Activated CD8-positive, alpha-beta memory T cell treated with anti-CD3 and anti-CD28 coated beads, Interleukin-2, amount 10 ng/mL, durations not matched to agents 7 days and 5 days (primary cell): ENCODE results near the gene RPTN. TPM values are rescaled to one million over a fixed set of nuclear protein-coding genes. Genes with fewer than 3 reads are reported as not detected.

Source experiments
- ATAC-seq: fragments of 150-1000 bp; cut with Tn5 transposase; one replicate; pipeline ENCODE4 v1.10.0; 2021; ENCODE audit warnings: moderate library complexity
- CTCF ChIA-PET: fragments of 350-600 bp; sonication (Branson Sonifier 250); formaldehyde crosslinking; loops from one replicate; lab custom pipeline; 2021; ENCODE audit warnings: antibody characterized with exemption; lab: Charles Lee
- DNase-seq: peaks from one replicate; pipeline ENCODE4 v3.0.0-alpha.2; 2020
- H3K27ac Mint-ChIP-seq: one replicate; pipeline ENCODE4 v1.8.0; 2021; ENCODE audit warnings: mild to moderate bottlenecking, mixed read lengths
- H3K27me3 Mint-ChIP-seq: one replicate; pipeline ENCODE4 v1.8.0; 2021; ENCODE audit warnings: mixed read lengths
- H3K36me3 Mint-ChIP-seq: one replicate; pipeline ENCODE4 v1.8.0; 2021; ENCODE audit warnings: mild to moderate bottlenecking, mixed read lengths
- H3K4me1 Mint-ChIP-seq: one replicate; pipeline ENCODE4 v1.8.0; 2021; ENCODE audit warnings: mixed read lengths
- H3K4me3 Mint-ChIP-seq: one replicate; pipeline ENCODE4 v1.8.0; 2021; ENCODE audit warnings: mild to moderate bottlenecking, moderate library complexity, mixed read lengths
- H3K9me3 Mint-ChIP-seq: one replicate; pipeline ENCODE4 v1.8.0; 2022; ENCODE audit warnings: low read depth, mixed read lengths
- total RNA-seq, 2 experiments: library from RNA; stranded (reverse); gene quantifications; one replicate each; pipeline ENCODE4 v1.2.3, GENCODE V29; 2021

RPTN gene, protein sequence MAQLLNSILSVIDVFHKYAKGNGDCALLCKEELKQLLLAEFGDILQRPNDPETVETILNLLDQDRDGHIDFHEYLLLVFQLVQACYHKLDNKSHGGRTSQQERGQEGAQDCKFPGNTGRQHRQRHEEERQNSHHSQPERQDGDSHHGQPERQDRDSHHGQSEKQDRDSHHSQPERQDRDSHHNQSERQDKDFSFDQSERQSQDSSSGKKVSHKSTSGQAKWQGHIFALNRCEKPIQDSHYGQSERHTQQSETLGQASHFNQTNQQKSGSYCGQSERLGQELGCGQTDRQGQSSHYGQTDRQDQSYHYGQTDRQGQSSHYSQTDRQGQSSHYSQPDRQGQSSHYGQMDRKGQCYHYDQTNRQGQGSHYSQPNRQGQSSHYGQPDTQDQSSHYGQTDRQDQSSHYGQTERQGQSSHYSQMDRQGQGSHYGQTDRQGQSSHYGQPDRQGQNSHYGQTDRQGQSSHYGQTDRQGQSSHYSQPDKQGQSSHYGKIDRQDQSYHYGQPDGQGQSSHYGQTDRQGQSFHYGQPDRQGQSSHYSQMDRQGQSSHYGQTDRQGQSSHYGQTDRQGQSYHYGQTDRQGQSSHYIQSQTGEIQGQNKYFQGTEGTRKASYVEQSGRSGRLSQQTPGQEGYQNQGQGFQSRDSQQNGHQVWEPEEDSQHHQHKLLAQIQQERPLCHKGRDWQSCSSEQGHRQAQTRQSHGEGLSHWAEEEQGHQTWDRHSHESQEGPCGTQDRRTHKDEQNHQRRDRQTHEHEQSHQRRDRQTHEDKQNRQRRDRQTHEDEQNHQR
- not detected for total RNA-seq

DNA sequence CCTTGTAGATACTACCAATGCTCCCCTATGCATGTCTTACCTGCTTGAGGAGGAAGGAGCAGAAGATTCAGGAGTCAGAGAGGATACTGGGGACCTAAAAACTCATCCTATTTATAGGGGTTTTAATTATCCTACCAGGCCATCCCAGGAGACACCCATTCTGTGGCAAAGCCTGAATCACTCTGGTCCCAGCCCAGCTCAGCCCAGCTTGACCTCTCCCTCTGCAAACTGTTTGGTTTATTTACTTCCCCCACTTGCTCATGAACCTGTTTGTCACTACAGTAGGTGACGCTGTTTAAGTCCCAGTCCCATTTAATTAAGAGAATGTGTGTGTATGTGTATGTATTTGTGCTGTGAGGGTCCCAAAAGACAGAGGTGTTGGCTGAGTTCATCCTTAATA is at the start of gene RPTN:
Gene RPTN (minus strand): TSS at position 85 of the 400 bp plus-strand sequence. CDS start 1,339 bp downstream, outside the sequence.
- CTCF ChIA-PET, result no interaction called here
- ATAC-seq (no peak), DNase-seq (no peak)
- Mint-ChIP-seq H3K27ac (no peak within 1 kb of the TSS), H3K4me1 (no peaks in the 10 kb centered on the region), H3K4me3 (no peak within 1 kb of the TSS), H3K27me3 (peaks cover 14% of the 10 kb centered on the region), H3K9me3 (no peaks in the 10 kb centered on the region), H3K36me3 (no peaks in the 10 kb centered on the region)

DNA sequence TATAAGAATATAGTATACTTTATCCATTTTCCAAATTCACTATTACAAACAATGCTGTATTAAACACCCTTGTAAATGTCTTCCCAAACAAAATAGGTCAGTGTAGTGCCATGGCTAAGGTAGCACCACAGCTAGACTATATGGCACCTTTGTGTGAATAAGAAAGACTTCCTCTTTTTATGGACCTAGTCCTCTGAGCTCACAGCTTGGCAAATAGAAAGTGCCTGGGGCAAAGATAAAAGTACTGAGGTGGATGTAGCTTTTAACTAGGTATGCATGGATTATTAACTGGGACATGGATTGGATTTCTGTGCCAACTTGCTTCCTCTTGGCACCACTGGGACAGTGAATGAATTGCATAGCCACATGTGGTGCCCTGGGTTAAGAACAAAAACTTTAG is 40.0 kb upstream of the RPTN start:
- CTCF ChIA-PET, result interaction anchor here (2.1 kb wide), 2 partner anchors 10 to 259 kb away, joined by 6 read pairs; no protein-coding TSS in a partner anchor
- H3K4me3 Mint-ChIP-seq, result no peak overlapping the region
- no peak overlapping the region for H3K27ac Mint-ChIP-seq
- H3K9me3 Mint-ChIP-seq, result no peaks in the 10 kb centered on the region
- DNase-seq, result no peak
- peaks cover 10% of the 10 kb centered on the region for H3K27me3 Mint-ChIP-seq
- H3K4me1 Mint-ChIP-seq, result no peaks in the 10 kb centered on the region
- ATAC-seq, result no peak
- no peaks in the 10 kb centered on the region for H3K36me3 Mint-ChIP-seq

DNA sequence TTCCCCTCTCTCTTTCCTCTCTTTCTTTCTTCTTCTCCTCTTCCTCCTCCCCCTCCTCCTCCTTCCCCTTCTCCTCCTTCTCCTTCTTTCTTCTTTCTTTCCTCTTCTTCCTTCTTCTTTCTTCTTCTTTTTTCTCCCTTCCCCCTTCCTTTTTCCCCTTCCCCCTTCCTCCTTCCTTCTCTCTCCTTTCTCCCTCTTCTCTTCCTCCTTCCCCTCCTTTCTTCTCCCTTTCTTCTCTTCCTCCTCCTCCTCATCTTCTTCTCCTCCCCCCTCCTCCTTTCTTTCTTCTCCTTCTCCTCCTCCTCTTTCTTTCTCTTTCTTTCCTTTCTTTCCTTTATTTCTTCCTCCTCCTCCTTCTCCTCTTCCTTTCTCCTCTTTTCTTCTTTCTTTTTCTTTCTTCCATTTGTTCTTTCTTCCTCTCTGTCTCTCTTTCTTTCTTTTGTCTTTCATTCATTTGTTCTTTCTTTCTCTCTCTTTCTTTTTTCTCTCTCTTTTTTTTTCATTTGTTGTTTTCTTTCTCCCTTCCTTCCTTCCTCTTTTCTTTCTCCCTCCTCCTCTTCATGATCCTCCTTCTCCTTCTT is 38.4 kb upstream of the RPTN start:
- Mint-ChIP-seq H3K4me3 (no peak overlapping the region), H3K36me3 (no peaks in the 10 kb centered on the region), H3K27me3 (peaks cover 10% of the 10 kb centered on the region), H3K4me1 (no peaks in the 10 kb centered on the region), H3K27ac (no peak overlapping the region), H3K9me3 (no peaks in the 10 kb centered on the region)
- ATAC-seq (no peak), DNase-seq (no peak)
- CTCF ChIA-PET, result interaction anchor here (2.1 kb wide), 2 partner anchors 8 to 261 kb away, joined by 6 read pairs; no protein-coding TSS in a partner anchor

- Mint-ChIP-seq H3K27ac (no peak overlapping the region), H3K4me1 (peaks cover 4% of the 10 kb centered on the region), H3K36me3 (no peaks in the 10 kb centered on the region), H3K27me3 (peaks cover 8% of the 10 kb centered on the region), H3K4me3 (no peak overlapping the region), H3K9me3 (no peaks in the 10 kb centered on the region)
- DNase-seq (no peak), ATAC-seq (no peak)
- CTCF ChIA-PET, result interaction anchor here (0.9 to 4.9 kb wide), 4 partner anchors 138 to 267 kb away, joined by 3 to 36 read pairs (median 4); no protein-coding TSS in a partner anchor
Observed at GRCh38 chr1:152191711-152192110, 32.7 kb upstream of the RPTN start.

DNA sequence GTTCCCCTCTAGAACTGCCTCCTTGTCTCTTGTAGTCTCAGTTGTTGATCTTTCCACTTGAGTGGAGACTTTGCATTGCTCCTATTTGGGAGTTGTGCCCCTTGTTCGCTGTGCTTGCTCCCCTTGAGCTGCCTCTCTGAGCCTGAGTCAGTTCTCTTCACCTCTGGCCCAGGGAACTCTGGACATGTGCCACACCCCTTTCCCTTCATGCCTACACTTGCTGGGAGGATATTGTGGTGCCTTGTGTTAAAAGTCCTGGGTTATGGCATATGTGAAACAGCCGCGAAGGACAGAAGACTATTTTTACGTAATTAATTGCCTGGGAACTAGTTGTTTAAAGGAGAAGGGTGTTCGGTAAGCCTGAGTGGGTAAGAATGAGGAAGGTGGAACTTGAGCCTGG is 32.2 kb upstream of the RPTN start:
- CTCF ChIA-PET, result interaction anchor here (0.9 to 4.9 kb wide), 5 partner anchors 9 to 268 kb away, joined by 3 to 36 read pairs (median 4); no protein-coding TSS in a partner anchor
- Mint-ChIP-seq H3K9me3 (no peaks in the 10 kb centered on the region), H3K4me3 (no peak overlapping the region), H3K36me3 (no peaks in the 10 kb centered on the region), H3K27ac (no peak overlapping the region), H3K4me1 (peaks cover 4% of the 10 kb centered on the region), H3K27me3 (peaks cover 8% of the 10 kb centered on the region)
- no peak for DNase-seq
- no peak for ATAC-seq

- no peaks in the 10 kb centered on the region for H3K9me3 Mint-ChIP-seq
- H3K4me3 Mint-ChIP-seq, result no peak overlapping the region
- no peaks in the 10 kb centered on the region for H3K36me3 Mint-ChIP-seq
- CTCF ChIA-PET, result interaction anchor here (1.0 to 4.9 kb wide), 2 partner anchors 8 to 268 kb away, joined by 3 to 36 read pairs; no protein-coding TSS in a partner anchor
- no peak for DNase-seq
- peaks cover 4% of the 10 kb centered on the region for H3K4me1 Mint-ChIP-seq
- no peak for ATAC-seq
- no peak overlapping the region for H3K27ac Mint-ChIP-seq
- H3K27me3 Mint-ChIP-seq, result peaks cover 8% of the 10 kb centered on the region
Observed at GRCh38 chr1:152190589-152190988, 31.6 kb upstream of the RPTN start.

- Mint-ChIP-seq H3K36me3 (no peaks in the 10 kb centered on the region), H3K4me3 (peak overlapping the region; percentile 68), H3K9me3 (no peaks in the 10 kb centered on the region), H3K4me1 (peaks cover 6% of the 10 kb centered on the region), H3K27ac (no peak overlapping the region), H3K27me3 (peaks cover 14% of the 10 kb centered on the region)
- ATAC-seq (peak; percentile 64), DNase-seq (peak; percentile 81)
- CTCF ChIA-PET, result interaction anchor here (0.9 to 10.5 kb wide), 24 partner anchors 9 to 280 kb away, joined by 3 to 201 read pairs (median 6); no protein-coding TSS in a partner anchor
Observed at GRCh38 chr1:152189657-152190442, 30.8 kb upstream of the RPTN start.

DNA sequence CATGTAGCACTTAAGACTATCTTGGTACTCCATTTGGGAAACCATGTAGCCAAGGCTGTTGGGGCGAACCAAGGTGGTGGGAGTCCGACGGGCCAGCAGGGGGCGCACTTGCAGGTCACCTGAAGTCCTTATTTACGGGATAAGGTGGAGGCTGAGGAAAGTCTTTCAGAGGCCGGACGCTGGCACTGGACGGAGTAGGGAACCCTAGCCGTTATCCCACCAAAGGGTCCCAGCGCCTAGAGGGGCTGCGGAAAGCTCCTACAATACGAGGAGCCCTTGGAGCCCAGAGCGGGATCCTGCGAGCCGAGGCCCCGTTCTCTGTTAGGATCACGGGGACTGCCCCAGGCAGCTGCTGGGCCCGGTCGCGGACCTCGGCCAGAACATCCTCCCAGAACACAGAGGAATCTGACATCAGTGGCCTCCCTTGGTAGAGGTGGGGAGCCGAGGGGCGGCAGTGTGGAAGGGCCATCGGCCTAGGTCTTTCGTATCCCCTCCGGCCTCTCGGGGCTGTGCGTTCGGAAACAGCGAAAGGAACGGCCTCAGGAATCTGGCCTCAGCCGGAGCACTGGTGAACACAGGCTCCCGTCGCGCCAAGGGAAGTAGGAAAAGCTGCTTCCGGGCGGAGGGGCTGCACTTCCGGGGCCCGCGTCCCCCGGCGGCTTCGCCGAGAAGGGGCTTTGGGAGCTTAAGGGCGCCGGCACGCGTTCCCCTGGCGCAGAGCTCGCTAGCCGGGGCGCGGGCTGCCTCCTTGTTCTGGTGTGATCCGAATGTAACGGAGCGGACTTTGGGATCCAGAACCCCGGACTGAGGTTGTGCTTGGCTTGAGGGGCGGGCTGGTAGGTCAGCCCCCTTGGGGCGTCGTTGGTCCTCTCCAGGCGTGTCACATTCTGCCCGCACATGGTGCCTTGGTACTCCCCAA is 29.9 kb upstream of the RPTN start:
- ATAC-seq (peak; percentile 73), DNase-seq (peak; percentile 86)
- CTCF ChIA-PET, result interaction anchor here (0.6 to 10.5 kb wide), 29 partner anchors 9 to 281 kb away, joined by 3 to 201 read pairs (median 5); no protein-coding TSS in a partner anchor
- Mint-ChIP-seq H3K36me3 (no peaks in the 10 kb centered on the region), H3K4me1 (peaks cover 6% of the 10 kb centered on the region), H3K27ac (no peak overlapping the region), H3K27me3 (peaks cover 15% of the 10 kb centered on the region), H3K9me3 (no peaks in the 10 kb centered on the region), H3K4me3 (peak overlapping the region; percentile 68)

DNA sequence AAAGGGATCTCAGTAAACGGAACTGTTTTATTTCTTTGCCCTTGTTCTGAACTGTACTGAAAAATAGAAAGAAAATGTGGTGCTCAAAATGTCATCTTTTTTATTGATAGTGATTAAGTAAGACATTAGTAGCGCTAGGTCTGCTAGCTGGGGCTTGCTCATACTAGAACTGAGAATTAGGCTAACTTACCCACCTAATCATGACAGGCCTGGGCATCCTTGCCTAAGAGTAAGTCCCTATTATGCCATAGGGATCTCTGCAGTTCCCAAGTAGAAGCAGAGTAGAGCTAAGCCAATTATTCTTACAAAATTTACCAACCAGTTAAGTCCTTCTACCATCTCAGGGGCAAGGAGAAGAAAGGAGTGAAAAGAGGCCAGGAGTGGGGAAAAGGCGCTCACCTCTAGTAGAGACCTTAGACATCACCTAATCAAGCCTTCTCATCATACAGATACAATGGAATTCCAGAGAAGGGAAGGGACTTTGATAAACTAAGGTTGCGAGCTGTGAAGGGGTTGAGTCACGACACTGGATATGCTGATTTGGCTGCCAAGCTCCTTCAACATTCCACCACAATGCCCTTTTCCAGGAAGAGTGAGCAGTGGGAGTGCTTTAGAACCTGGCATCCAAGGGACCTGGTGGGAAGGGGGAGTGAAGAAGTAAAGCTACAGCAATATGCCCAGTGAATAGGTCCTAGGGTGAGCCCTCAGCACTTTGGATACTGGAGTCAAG is 27.7 kb upstream of the RPTN start:
- no peak for ATAC-seq
- Mint-ChIP-seq H3K27ac (no peak overlapping the region), H3K9me3 (no peaks in the 10 kb centered on the region), H3K36me3 (no peaks in the 10 kb centered on the region), H3K27me3 (peaks cover 10% of the 10 kb centered on the region), H3K4me1 (peaks cover 12% of the 10 kb centered on the region), H3K4me3 (no peak overlapping the region)
- CTCF ChIA-PET, result interaction anchor here (0.9 to 10.5 kb wide), 13 partner anchors 12 to 272 kb away, joined by 3 to 201 read pairs (median 7); no protein-coding TSS in a partner anchor
- no peak for DNase-seq

DNA sequence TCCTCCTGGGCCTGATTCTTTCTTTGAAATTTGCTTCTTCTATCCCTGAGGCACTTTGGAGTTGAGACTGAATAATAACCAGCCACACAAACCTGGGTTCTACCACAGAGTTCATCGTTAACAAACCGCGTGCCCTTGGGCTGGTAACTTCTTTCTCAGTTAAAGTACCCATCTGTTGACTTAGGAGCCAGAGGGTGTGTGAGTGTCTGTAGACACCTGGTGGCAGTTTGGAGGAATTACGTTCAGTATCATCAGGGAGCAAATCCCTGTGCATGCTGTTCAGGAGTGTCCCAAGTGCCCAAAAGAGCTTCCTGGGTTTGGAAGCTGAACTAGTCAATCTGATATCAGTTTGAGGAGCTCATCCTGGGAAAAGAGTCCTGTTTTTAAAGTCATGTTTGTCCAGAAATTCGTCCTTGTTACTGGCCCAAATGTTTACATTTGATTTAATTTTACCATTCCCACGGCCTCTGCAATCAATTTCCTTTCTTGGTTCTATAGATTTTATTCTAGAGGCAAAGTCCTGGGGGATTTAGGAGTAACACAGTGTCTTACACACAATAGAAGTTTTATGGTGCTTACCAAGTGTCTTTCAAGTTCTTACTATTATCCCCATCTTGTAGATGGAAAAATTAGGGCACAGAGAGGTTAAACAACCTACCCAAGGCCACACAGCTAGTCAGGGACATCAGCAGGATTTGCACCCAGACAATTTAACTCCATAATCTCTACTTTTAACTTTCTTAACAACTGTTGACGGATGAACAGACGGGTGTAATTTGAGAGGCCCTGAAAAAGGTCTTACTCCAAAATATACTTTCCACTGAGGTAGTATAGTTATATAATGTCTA is 26.7 kb upstream of the RPTN start:
- Mint-ChIP-seq H3K9me3 (no peaks in the 10 kb centered on the region), H3K36me3 (no peaks in the 10 kb centered on the region), H3K4me1 (peaks cover 12% of the 10 kb centered on the region), H3K4me3 (no peak overlapping the region), H3K27me3 (peaks cover 6% of the 10 kb centered on the region), H3K27ac (no peak overlapping the region)
- CTCF ChIA-PET, result interaction anchor here (0.6 to 10.5 kb wide), 20 partner anchors 11 to 273 kb away, joined by 3 to 201 read pairs (median 4); partner anchors contain the start of gene HRNR
- peak; percentile 53 for DNase-seq
- ATAC-seq, result peak; percentile 57
